HK-2 (cell line): ENCODE results near the gene DSC2.
A peak's percentile ranks its signal among the peaks of the same experiment; 100 is the strongest.
"Not testable (repeated sequence)": the region's sequence is repeated elsewhere in the genome, so short reads cannot be mapped to it uniquely, and the experiment has no call there.

Experiments
- DNase-seq: peaks from one replicate; pipeline ENCODE4 v3.0.0-alpha.2; 2018; ENCODE audit not compliant: unreplicated experiment

Gene DSC2

GRCh38 chr18:31043709-31044108 lies 58.5 kb downstream of the DSC2 start:
- no peak for DNase-seq

- peak; percentile 54 for DNase-seq
Observed at GRCh38 chr18:31042406-31043181, 59.6 kb downstream of the DSC2 start, which contains the start of gene DSC3. TSS of gene DSC3 (minus strand) at chr18:31042742. CDS start at chr18:31042660, 82 bp downstream.

GRCh38 chr18:31042084-31042405 lies 60.2 kb downstream of the DSC2 start:
- DNase-seq = no peak

GRCh38 chr18:31041271-31042083 lies 60.7 kb downstream of the DSC2 start:
- DNase-seq = no peak

- no peak for DNase-seq
Observed at GRCh38 chr18:31040686-31041270, 61.4 kb downstream of the DSC2 start.

GRCh38 chr18:31039426-31039825 lies 62.8 kb downstream of the DSC2 start:
- no peak for DNase-seq

GRCh38 chr18:31037686-31038085 lies 64.5 kb downstream of the DSC2 start:
- DNase-seq = not testable (repeated sequence)

GRCh38 chr18:31034541-31034940 lies 67.7 kb downstream of the DSC2 start:
- no peak for DNase-seq

- no peak for DNase-seq
Observed at GRCh38 chr18:31030574-31031278, 71.5 kb downstream of the DSC2 start.

- DNase-seq = no peak
Observed at GRCh38 chr18:31015715-31016434, 86.3 kb downstream of the DSC2 start.

GRCh38 chr18:31011455-31011854 lies 90.8 kb downstream of the DSC2 start:
- peak; percentile 11 for DNase-seq

GRCh38 chr18:31010601-31011000 lies 91.6 kb downstream of the DSC2 start:
- DNase-seq = peak; percentile 4
